Kidney (tissue), 14 donors: ENCODE measurements around the gene CCDC142. TPM values are rescaled to one million over a fixed set of nuclear protein-coding genes. Genes with fewer than 3 reads are reported as not detected.
A peak's percentile ranks its signal among the peaks of the same experiment; 100 is the strongest.

Experiments
- DNase-seq, 5 donors: peaks; one replicate each; pipeline ENCODE4 v3.0.0-alpha.2; 2013 to 2020
- FAIRE-seq: peaks from 2 replicates; lab custom pipeline; 2012; peaks lifted over from hg19 to GRCh38; lab: Jason Lieb, UNC
- H3K27ac ChIP-seq, 2 donors: one replicate each; pipeline ENCODE4 v1.7.0; 2013; ENCODE audit warnings: low read depth in 2 of 2, low read length in 2 of 2, inconsistent platforms in 1 of 2
- H3K27me3 ChIP-seq: one replicate; pipeline ENCODE4 v1.7.1; 2013; ENCODE audit warnings: low read length, inconsistent platforms; ENCODE audit not compliant: control insufficient read depth, insufficient read depth
- H3K36me3 ChIP-seq, 3 donors: one replicate each; pipeline versions ENCODE4 v1.7.0 to v1.7.1; 2013; ENCODE audit warnings: low read length in 3 of 3, control low read depth in 1 of 3, inconsistent platforms in 1 of 3; ENCODE audit not compliant: insufficient read depth in 3 of 3, control insufficient read depth in 2 of 3
- H3K4me1 ChIP-seq, 3 donors: one replicate each; pipeline versions ENCODE4 v1.7.0 to v1.7.1; 2013; ENCODE audit warnings: low read length in 3 of 3, inconsistent platforms in 1 of 3, low read depth in 1 of 3; ENCODE audit not compliant: control insufficient read depth in 2 of 3, insufficient read depth in 2 of 3
- H3K4me3 ChIP-seq, 3 donors: one replicate each; pipeline versions ENCODE4 v1.7.0 to v1.8.1; 2013; ENCODE audit warnings: low read length in 3 of 3, control low read depth in 1 of 3, inconsistent platforms in 1 of 3
- H3K9ac ChIP-seq, 3 donors: one replicate each; pipeline versions ENCODE4 v1.7.0 to v1.7.1; 2013; ENCODE audit warnings: low read length in 3 of 3, control low read depth in 1 of 3, inconsistent platforms in 1 of 3
- H3K9me3 ChIP-seq, 3 donors: one replicate each; pipeline versions ENCODE4 v1.7.0 to v1.7.1; 2013; ENCODE audit warnings: low read length in 3 of 3, control low read depth in 1 of 3, inconsistent platforms in 1 of 3; ENCODE audit not compliant: control insufficient read depth in 2 of 3, insufficient read depth in 1 of 3
- intact Hi-C: fragments of 100-400 bp; cut with DNase I; formaldehyde crosslinking; loops from one replicate; pipeline ENCODE4 v1.11.1; 2022
- polyA plus RNA-seq: library from polyadenylated mRNA; stranded (reverse); fragments of 350-450 nt; fragmentation: Illumina TruSeq; extraction: RNeasy Lipid Tissue Mini Kit (QIAGEN cat#74804); gene quantifications from one replicate; pipeline ENCODE4 v1.2.3, GENCODE V29; 2014; ENCODE audit warnings: low read depth, low replicate concordance; ENCODE audit not compliant: insufficient read depth
- total RNA-seq: library from RNA; stranded (reverse); fragmentation: NEBNext Ultra II Directional; extraction: Animal tissue kit (Norgen Biotek cat#: 25700); gene quantifications from one replicate; pipeline ENCODE4 v1.2.1, GENCODE V29; 2021
- TF ChIP-seq, protein P1 (sequence below): IDR thresholded peaks from 3 replicates; pipeline ENCODE4 v1.5.1; 2012; ENCODE audit warnings: mild to moderate bottlenecking, moderate library complexity, borderline replicate concordance; ENCODE audit not compliant: insufficient read depth; ENCODE audit errors: extremely low read depth
- donor health status: control.
- donor health status: control.
- donor health status: control.
- donor health status: control.
- donor health status: control.
- donor health status: DM: yes; HTN: yes; CAD: no.
- donor health status: Normal renal cell carcinoma (clear cell type).

Gene CCDC142
- total and polyA plus RNA-seq, 2 donors from 2014 or later = 2.8 to 23.1 TPM

DNA sequence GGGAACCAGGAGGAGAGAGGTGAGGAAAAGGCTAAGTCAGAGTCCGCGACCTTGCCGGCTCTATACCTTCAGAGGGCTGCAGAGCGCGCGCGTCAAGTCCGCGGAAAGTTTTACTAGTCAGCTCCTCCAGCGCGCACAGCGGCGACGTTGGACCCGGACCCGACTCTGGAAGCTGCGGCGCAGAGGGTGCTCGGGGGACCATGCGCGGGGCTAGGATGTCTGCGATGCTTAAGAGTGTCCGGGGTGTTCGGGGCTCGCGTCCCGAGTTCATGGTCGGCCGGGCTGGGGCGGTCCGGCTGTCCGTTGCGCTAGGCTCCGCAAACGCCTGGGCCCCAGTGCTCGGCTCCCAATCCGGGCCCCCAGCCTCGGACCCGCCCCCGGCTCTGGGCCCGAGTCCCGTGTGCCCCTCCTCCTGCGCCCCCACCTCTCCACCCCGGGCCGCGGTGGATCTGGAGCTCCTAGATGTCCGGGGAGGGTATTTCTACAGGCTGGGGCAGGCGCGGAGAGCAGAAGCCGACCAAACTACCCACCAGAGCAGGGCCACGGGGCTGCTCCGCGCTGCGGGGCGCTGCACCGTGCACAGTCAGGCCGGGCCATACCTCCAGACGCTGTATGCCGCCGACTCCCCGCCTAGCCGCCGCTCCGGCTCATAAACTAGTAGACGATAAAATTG lies 16.6 kb upstream of the CCDC142 start, which contains the start of gene LBX2:
TSS of gene LBX2 (minus strand) at position 337 of the 673 bp plus-strand sequence. CDS start at position 271, 66 bp downstream.
- Histone ChIP-seq H3K4me3 (peak within 1 kb of the TSS; percentile 6 to 35 (median 23)), H3K36me3 (no peaks in the 10 kb centered on the region), H3K9ac (no peak within 1 kb of the TSS), H3K27me3 (peaks cover 12% of the 10 kb centered on the region), H3K4me1 (peaks cover 0 to 22% (median 10%) of the 10 kb centered on the region in 3 donors), H3K9me3 (no peaks in the 10 kb centered on the region), H3K27ac (no peak within 1 kb of the TSS)
- DNase-seq (peak; percentile 78 to 83 (median 81)), FAIRE-seq (no peak)
- TF ChIP-seq, protein P1, sequence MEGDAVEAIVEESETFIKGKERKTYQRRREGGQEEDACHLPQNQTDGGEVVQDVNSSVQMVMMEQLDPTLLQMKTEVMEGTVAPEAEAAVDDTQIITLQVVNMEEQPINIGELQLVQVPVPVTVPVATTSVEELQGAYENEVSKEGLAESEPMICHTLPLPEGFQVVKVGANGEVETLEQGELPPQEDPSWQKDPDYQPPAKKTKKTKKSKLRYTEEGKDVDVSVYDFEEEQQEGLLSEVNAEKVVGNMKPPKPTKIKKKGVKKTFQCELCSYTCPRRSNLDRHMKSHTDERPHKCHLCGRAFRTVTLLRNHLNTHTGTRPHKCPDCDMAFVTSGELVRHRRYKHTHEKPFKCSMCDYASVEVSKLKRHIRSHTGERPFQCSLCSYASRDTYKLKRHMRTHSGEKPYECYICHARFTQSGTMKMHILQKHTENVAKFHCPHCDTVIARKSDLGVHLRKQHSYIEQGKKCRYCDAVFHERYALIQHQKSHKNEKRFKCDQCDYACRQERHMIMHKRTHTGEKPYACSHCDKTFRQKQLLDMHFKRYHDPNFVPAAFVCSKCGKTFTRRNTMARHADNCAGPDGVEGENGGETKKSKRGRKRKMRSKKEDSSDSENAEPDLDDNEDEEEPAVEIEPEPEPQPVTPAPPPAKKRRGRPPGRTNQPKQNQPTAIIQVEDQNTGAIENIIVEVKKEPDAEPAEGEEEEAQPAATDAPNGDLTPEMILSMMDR = no peak
- intact Hi-C loops = no loop called here

DNA sequence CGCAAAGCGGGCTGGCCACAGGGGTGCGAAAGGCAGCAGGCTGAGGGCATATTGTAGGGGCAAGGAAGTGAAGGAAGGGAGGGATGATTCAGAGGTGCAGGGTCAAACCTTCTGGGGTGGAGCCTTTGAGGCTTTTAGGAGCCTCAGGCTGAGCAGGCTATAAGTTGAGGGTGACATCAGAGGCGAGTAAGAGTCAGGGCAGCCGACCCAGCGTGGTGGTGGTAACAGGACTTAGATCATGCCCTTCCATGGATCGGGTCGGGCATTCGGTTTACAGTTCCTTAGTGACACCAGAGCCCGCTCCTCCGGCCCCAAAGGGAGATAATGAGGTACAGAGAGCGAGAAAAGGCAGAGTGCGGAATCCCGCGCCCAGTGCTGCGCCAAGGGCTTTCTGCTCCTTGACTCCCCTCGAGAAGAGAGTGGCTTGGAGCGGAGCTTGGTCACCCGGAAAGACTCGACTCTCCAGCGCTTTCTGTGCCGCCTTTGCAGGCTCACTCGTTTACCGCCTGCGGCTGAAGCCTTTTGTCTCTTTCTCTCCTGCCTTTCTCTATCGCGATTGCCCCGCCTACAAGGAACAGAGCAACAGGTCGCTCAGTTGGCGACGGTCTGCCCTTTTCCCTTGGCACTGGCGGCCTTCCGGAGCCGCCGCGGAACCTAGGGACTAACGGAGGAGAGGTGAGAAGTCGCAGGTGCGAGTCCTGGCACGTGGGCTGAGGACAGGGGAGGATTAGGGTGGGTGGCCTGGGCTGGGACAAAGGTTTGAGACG lies 15.9 kb upstream of the CCDC142 start:
- Histone ChIP-seq H3K27me3 (peaks cover 12% of the 10 kb centered on the region), H3K27ac (no peak overlapping the region), H3K4me1 (peaks cover 0 to 20% (median 10%) of the 10 kb centered on the region in 3 donors), H3K9ac (no peak overlapping the region), H3K4me3 (peak overlapping the region; percentile 6 to 35 (median 23)), H3K9me3 (no peaks in the 10 kb centered on the region), H3K36me3 (no peaks in the 10 kb centered on the region)
- intact Hi-C loops = no loop called here
- TF ChIP-seq, protein P1 = no peak
- FAIRE-seq = no peak
- peak; percentile 48 to 71 (median 68) for DNase-seq

DNA sequence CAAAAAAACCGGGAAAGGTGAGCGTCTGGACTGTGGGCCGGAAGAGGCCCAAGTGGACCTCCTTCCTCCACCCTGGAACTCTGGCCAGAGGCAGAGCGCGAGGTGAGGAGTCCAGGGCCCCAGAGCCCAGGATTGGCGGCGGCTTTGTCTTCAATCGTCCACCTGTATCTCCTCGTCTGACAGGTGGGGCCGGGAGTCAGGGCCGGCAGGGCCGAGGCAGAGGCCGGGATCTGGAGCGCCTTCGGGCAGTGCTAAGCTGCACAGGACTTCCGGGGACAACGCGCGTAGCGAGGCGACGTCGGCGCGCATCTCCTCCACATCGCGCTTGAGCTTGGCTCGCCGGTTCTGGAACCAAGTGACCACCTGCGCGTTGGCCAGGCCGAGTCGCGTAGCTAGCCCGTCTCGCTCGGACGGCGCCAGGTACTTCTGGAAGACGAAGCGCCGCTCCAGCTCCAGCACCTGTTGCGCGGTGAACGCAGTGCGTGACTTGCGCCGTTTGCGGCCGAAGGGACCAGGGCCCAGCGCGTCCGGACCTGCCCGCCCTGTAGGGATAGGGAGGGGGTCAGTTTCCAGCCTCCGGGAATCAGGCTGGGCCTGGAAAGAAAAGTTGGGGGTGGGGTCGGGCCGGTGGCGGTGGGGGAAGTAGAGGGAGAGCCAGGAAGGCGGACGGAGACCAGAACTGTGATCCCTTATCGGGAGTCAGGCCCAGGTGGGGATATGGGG lies 15.1 kb upstream of the CCDC142 start:
- FAIRE-seq = no peak
- peak; percentile 43 to 83 (median 50) for DNase-seq

More for the DNA sequence above, 15.1 kb upstream of the CCDC142 start:
- Histone ChIP-seq H3K27ac (no peak overlapping the region), H3K9me3 (no peaks in the 10 kb centered on the region), H3K27me3 (peaks cover 12% of the 10 kb centered on the region), H3K36me3 (peaks cover 0 to 5% (median 3%) of the 10 kb centered on the region in 3 donors), H3K4me1 (peaks cover 0 to 19% (median 10%) of the 10 kb centered on the region in 3 donors), H3K9ac (no peak overlapping the region), H3K4me3 (peak overlapping the region in 2 of 3 donors; percentile 35 to 38)
- TF ChIP-seq, protein P1 = no peak
- intact Hi-C loops = no loop called here
